HCT116 (cell line): ENCODE results near the gene EIF2B4. TPM values are rescaled to one million over a fixed set of nuclear protein-coding genes. Genes with fewer than 3 reads are reported as not detected.

ENCODE experiments used
- CTCF ChIP-seq, 3 experiments: fragments of 200-600 bp in 1 of 3; sonication (generic) in 1 of 3; IDR thresholded peaks in 2 of 3; conservative IDR thresholded peaks in 1 of 3; 2 replicates each; pipeline ENCODE4 v1.5.1; 2012 to 2017; ENCODE audit warnings: low read depth in 2 of 3, low read length in 2 of 3, antibody characterized with exemption in 1 of 3, borderline replicate concordance in 1 of 3, control low read depth in 1 of 3, mild to moderate bottlenecking in 1 of 3, mixed read lengths in 1 of 3, mixed run types in 1 of 3, moderate library complexity in 1 of 3; ENCODE audit not compliant: insufficient read depth in 1 of 3
- ZBTB33 ChIP-seq: IDR thresholded peaks from 2 replicates; pipeline ENCODE4 v1.6.1; 2011; ENCODE audit warnings: mild to moderate bottlenecking, low read length, moderate library complexity; ENCODE audit not compliant: insufficient replicate concordance; ENCODE audit errors: extremely low read depth
- total RNA-seq: library from RNA; stranded (reverse); gene quantifications from one replicate; pipeline ENCODE4 v1.2.1, GENCODE V29; 2021; ENCODE audit not compliant: unreplicated experiment

The EIF2B4 gene
- total RNA-seq, 1 experiment from 2014 or later: 43.8 TPM

GRCh38 chr2:27314709-27315108 is 55.4 kb downstream of the EIF2B4 start (continued):
- no peak for TF ChIP-seq ZBTB33
- no peak for TF ChIP-seq CTCF (IDR thresholded peaks at IDR 0.05 in 2 of 3, conservative IDR thresholded peaks at IDR 0.05 in 1 of 3; ENCODE audit: borderline replicate concordance in 1 of 3, insufficient read depth in 1 of 3, low read depth in 2 of 3, low read length in 2 of 3)

Other genes starting within 250 kb of the EIF2B4 start
- not detected for gene ABHD1, start 246.5 kb downstream of the EIF2B4 start, total RNA-seq
- gene PREB, start 235.7 kb downstream of the EIF2B4 start, total RNA-seq: 54.2 TPM
- not detected for gene PRR30, start 230.9 kb downstream of the EIF2B4 start, total RNA-seq
- gene TCF23, start 221.3 kb downstream of the EIF2B4 start, total RNA-seq: not detected
- gene ATRAID, start 158.3 kb downstream of the EIF2B4 start, total RNA-seq: 93.6 TPM
- gene SLC5A6, start 158.1 kb downstream of the EIF2B4 start, total RNA-seq: 55.4 TPM
- 114 TPM for gene CAD, start 153.0 kb downstream of the EIF2B4 start, total RNA-seq
- gene SLC30A3, start 107.3 kb downstream of the EIF2B4 start, total RNA-seq: 20.5 TPM
- gene DNAJC5G, start 94.9 kb downstream of the EIF2B4 start, total RNA-seq: 2.5 TPM
- gene TRIM54, start 87.9 kb downstream of the EIF2B4 start, total RNA-seq: 2.0 TPM
- 8.0 TPM for gene UCN, start 61.9 kb downstream of the EIF2B4 start, total RNA-seq
- gene MPV17, start 47.2 kb downstream of the EIF2B4 start, total RNA-seq: 55.4 TPM
- gene GTF3C2, start 13.6 kb downstream of the EIF2B4 start, total RNA-seq: 88.2 TPM
- 90.5 TPM for gene SNX17, start 278 bp upstream of the EIF2B4 start, total RNA-seq
- 12.8 TPM for gene ZNF513, start 10.4 kb upstream of the EIF2B4 start, total RNA-seq
- gene PPM1G, start 39.3 kb upstream of the EIF2B4 start, total RNA-seq: 140 TPM
- gene NRBP1, start 58.3 kb upstream of the EIF2B4 start, total RNA-seq: 79.1 TPM
- 65.7 TPM for gene KRTCAP3, start 72.0 kb upstream of the EIF2B4 start, total RNA-seq
- 13.7 TPM for gene IFT172, start 119.4 kb upstream of the EIF2B4 start, total RNA-seq
- 3.3 TPM for gene FNDC4, start 124.9 kb upstream of the EIF2B4 start, total RNA-seq
- gene GCKR, start 126.5 kb upstream of the EIF2B4 start, total RNA-seq: not detected
- gene ZNF512, start 212.7 kb upstream of the EIF2B4 start, total RNA-seq: 33.0 TPM